Glomerular visceral epithelial cell (primary cell): ENCODE measurements around the gene PPP2R5E.
"Not testable (repeated sequence)": the region's sequence is repeated elsewhere in the genome, so short reads cannot be mapped to it uniquely, and the experiment has no call there.

Source experiments
- DNase-seq: peaks from one replicate; pipeline ENCODE4 v3.0.0-alpha.2; 2016; ENCODE audit errors: extremely low spot score

The PPP2R5E gene

DNA sequence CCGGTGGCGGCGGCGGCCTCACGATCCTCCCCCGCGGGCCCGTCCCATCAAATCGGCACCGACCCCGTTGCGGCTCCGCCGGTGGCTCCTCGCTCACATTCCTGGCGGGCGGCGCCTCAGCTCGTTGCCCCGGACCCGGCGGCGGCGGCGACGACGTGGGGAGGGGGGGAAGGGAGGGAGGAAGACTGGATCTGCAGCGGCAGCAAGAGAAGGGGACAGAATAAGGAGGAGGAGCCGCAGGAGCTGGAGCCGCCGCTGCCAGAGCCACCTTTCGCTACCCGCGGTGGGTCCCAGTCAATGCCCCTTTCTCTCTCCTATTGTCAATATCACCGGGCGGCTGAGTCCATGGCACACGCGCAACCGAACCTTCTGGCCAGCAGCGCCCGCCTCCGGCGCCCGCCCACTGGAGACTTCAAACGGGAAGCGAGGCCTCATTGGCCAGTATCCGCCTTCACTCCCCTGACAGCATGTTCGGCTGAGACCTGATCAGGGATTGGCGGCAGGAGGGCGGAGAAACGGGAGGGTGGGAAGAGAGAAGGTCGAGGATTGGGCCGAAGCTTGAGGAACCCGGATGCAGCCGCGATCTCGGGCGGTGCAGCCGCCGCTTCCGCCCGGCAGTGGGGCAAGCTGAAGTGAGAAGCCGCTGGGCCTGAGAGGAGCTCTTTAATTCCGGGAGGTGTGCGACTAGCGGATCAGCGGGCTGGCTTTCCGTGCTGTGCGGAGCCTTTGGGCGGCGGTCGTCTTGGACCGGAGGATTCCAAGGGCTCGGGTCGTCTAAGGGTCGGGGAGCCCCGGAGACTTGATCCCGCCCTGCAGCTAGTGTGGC lies at the start of gene PPP2R5E:
PPP2R5E (minus strand) TSS at position 378 of the 826 bp plus-strand sequence. CDS start 3,692 bp downstream, outside the sequence.
- DNase-seq: peak; percentile 99

DNA sequence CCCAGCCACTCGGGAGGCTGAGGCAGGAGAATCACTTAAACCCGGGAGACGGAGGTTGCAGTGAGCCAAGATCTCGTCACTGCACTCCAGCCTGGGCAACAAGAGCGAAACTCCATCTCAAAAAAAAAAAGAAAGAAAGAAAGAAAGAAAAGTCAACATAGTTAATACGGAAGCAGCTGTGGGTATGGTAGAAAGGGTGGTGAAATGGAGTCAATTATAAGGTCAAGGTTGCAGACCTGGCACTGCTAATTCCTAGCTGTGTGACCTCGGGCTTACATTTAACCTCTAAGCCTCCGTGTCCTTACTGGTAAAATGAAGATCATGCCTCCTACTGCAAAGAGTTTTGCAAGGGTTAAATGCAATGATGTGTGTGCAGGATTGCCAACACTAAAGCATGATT lies 39.9 kb upstream of the PPP2R5E start:
- DNase-seq: not testable (repeated sequence)

DNA sequence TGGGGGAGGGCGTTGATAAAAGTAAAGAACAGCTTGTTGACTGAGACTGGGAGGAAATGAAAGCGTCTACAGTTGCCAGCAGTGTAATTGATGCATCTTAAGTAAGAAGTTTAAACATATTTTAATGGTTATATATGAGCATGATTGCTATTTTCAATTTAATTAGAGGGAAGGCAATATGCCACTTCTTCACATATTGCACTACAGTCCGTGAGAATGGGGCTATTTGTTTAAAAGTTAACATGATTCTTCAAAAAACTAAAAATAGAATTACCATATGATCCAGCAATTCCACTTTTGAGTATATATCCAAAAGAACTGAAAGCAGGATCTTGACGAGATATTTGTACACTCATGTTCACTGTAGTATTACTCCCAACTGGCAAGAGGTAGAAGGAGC lies 38.3 kb upstream of the PPP2R5E start:
- no peak for DNase-seq

DNA sequence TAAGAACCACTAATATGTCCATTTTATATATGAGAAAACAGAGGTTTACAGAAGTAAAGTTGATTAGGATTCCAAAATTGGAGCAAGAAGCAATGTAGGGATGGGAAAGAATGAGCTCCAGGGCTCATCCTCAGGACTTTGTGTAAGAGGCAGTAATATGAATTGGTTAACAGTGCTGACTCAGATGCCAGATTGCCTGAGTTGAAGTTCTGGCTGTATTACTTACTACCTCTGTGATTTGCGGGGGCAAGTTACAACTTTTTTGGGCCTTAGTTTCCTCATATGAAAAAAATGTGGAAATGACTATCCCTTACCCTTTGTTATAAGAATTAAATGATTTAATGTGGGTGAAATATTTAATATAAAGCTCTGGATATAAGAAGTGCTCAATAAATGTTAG lies 35.1 kb upstream of the PPP2R5E start:
- DNase-seq: no peak

DNA sequence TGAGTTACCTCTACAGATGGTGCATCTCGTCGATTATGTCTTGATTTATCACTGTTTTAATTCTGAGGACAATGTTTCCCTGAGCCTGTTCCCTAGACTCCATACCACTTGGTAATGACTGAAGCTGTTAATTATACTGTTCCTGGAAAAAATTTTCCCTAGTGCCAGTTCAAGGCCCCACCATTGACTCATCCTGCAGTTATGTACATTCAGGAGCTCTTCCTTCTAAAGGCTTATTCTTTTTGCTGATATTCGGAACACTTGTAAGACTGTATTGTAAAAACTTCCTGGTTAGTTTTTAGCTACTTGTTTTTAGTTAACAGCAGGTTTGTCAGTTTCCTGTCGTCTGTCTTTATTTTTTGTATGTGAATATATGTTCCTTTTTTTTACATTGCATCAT lies 30.4 kb upstream of the PPP2R5E start:
- peak; percentile 23 for DNase-seq

DNA sequence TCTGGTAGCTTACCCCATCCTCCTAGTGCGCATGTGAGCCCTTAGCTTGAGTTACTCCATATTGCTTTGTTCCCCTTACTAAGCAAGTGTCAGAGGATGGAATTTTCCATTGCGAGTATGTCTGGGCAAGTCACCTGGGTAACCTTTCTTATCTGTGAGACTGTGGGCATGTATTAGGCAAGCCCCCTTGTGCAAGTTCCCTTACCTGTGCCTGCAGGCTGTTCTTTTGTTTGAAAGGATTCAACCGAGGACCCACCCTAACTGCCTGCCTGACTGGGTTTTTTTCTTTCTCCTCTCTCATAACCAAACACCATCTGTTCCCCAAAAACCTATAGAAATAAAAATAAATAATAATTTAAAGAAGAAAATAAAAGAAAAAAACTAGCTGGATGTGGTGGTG lies 22.3 kb upstream of the PPP2R5E start:
- DNase-seq: no peak

DNA sequence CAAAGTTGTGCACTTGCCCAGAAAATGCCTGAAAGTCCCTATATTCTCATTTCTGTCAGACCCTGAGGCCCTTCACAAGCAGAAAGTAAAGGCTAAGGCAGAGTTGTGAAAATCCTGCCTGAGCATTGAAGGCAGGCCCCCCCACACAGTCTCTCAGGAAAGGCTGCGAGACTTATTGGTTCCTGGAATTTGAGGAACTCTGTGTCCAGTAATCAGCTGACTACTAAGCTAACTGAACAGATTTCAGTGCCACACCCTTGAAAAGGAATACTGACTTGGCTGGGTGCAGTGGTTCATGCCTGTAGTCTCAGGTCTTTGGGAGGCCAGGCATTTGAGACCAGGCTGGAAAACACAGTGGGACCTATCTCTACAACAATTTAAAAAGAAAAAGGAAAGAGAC lies 21.1 kb upstream of the PPP2R5E start:
- no peak for DNase-seq

DNA sequence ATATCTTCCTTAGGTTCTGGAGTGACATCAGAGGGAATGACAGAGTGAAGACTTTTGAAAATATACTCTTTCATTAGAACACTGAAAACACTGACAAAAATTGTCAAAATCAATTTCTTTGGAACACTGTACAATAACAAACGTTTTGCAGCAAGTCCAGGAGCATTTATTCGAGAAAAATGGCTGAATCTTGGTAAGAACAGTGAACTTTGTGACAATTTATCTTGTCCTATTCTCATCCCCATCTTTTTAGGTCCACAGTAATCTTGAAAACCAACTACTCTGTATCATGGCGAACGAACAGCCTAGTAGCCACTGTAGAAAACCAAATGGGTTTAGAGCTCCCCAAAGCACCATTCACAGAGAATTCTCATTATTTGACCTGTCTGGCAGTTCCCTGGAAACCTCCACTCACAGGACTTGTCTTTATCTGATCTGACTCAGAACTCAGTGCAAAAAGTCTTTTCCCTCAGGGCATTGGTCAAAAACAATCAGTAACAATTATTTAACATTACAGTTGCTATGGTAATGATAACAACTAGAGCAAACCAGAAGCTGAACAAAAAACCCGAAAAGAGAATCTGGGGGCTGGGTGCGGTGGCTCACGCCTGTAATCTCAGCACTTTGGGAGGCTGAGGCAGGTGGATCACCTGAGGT lies 20.3 kb upstream of the PPP2R5E start:
- no peak for DNase-seq

DNA sequence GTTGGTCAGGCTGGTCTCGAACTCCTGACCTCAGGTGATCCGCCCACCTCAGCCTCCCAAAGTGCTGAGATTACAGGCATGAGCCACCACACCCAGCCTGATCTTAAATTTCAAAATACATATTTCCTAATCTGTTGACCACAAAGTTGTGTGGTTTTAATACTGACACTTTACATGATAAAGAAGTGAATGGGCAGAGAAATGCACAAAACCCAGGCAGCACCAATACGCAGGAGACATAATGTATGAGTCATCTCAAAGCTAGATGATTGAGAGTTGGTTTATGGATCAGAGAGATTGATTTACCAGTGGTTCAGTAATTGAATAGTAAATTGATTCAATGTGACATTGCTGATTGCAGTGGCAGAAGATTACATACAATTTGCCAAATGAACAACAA lies 19.2 kb upstream of the PPP2R5E start:
- no peak for DNase-seq

DNA sequence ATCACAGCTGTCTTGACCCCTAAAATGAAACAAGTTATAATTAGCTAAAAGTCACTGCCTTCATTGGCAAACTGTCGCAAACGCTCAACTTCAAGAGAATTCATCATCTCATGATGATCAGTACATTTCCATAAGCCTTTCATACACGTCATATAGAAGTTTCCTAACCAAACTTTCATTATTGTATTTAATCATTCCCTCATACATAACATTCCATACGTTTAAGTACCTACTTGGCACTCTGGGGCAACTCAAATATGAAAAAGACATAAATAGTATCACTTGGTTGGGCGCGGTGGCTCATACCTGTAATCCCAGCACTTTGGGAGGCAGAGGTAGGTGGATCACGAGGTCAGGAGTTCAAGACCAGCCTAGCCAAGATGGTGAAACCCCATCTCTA lies 12.4 kb upstream of the PPP2R5E start:
- no peak for DNase-seq

DNA sequence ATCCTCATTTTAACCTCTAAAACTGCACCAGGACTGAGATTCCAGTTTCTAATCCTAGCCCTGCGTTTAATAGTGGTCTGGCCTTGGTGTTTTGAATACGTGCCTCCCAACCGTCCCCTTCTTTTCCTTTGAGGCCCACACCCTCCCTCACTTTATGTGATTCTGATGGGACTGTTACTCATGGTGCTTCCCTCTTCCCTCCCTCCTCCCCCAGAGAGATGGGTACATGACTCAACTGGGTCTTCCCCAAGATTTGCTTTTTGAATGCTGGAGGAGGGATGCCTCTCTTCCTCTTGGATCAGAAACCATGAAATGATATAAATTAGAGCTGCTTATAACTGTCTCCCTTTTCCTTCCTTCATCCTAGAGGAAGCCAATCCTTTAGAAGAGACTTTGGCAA lies 8.2 kb upstream of the PPP2R5E start:
- DNase-seq: peak; percentile 38

DNA sequence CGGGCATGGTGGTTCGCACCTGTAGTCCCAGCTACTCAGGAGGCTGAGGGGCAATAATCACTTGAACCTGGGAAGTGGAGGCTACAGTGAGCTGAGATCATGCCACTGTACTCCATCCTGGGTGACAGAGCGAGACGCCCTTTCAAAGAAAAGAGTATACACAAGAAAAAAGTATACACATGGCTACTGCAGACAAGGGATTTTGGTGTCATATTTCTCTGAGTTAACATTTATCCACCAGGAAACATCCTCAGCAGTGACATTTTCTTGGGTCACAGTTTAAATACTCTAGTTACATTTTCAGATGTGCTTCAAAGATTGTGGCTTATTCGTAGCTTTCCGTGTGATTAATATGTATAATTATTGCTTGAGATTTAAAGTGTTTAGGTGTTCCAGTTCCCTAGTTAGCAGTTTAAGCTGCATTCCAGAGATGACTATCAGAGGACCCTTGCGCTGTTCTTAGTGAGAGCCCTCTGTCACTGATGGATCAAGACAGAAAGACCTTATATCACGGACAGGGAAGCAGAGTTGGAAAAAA lies 4.7 kb upstream of the PPP2R5E start:
- DNase-seq: no peak

DNA sequence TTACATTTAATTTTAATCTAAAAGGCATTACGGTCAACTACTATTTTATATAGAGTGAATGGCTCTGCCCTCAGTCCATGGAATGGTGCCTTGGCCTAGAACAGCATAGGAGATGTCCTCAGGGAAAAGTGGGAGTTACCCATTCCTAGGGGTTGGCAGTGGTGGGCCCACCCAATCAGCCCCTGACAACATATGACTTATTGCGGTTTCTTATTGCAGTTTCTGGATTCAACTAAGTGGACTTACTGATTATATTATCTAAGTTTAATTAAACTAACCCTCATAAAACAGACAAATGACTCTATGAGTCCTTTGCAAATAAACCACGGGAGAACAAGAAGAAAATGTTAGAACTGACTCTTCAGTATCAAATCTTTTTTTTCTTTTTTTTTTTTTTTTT lies 2.3 kb upstream of the PPP2R5E start:
- no peak for DNase-seq

DNA sequence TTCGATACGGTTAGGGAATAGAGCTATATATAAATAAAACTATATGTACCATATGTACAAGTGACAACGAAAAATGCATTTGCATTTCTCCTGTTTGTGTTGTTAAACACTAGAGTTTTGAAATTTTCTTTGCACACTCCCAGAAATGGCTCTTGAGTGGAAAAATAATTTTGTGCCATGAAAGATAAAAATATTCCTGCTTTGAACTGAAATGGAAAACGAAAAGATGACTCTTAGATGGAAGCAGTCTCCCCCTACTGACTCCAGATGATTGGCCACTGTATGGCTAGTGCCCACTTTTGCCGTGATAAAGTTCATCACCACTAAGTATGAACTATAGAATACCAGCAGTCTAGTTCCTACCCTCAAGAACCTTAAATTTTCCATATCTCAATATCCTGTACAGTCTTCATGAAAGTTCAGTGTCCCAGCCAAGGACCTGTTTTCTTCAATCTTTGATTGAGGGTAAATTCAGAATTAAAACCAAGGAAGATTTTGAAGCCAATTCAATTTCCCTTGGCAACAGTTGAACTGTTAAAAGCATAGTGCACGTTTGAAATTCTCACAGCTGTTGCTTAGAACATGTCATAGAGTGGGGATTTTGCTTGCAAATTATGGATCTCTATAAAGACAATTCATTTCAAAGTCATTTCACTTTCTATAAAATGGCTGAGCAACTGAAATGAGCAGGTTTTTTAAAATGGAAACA lies 1.6 kb upstream of the PPP2R5E start:
- DNase-seq: no peak

DNA sequence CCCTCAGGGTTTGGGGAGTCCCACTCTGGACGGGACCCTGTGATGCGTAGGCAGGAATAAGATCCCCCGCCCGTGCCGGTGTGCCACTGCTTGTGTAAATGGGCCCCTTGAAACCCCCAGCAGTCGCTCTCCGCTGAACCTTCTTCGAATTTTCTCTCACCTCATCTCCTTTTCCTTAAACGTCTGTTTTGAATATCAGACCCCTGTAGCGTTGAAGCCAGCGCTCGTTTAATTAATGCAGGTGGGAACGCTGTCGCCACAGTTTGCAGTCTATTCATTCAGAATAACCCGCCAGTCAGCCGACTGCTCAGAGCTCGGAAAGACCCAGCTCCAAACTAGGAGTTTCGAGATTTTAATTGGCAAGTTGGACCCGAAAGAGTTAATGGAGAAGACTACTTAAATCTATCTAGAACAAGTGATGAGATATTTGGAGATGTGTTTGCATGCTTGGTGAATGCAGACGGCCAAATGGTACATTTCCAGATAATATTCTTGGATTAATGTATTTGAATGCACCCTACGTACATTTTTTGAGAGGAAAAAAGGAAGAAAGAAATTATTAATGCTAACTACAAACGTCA lies 739 bp upstream of the PPP2R5E start:
- DNase-seq: peak; percentile 11

DNA sequence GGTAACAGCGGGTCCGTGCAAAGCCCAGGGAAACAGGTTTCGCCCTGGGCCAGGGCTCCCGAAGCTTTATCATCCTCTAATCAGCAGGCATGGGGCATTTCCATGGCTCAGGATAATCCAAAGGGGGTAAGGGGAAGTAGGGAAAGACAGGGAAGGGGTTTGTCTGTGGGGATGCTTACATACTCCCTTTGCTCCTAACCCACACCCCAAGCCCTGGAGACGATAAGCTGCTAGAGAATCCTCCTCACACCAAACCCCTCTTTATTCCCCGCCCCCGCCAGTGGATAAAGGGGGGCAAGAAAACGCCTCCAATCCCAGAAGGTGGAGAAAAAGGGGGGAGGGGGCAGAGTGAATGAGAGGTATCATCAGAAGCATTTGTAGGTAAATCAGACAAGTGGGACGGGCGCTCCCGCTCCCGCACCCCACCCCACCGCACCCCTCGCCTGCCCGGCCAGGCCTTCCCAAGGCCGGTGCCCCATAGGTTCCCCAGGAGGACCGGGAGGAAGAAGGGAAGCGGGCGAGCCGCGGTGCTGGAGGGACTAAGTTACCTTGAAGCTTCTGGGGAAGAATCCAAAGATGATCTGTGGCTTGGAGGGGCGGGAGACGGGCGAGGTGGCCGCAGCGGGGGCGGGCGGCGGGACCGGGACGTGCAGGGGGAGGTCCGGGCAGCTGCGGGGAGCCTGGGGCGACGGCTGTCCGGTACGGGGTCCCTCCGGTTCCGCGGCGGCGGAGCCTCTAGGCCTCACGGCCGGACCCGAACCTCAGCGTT lies 762 bp downstream of the PPP2R5E start:
- peak; percentile 40 for DNase-seq

DNA sequence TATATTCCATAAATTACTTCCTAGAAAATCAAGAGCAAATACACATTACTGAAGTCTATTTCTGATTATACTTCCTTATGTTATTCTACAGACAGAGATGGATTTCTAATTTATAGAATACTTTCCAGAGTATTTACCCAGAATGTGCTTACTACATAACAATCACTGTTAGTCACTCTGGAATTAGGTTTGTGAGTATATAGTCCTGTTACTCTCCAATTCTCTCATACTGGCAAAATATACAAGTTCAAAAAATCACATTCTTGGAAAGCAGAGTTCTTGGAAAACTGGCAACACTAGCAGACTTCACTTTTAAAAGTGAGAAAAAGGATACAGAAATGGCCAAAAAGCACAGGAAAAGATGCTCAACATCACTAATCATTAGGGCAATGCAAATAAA lies 7.3 kb downstream of the PPP2R5E start:
- no peak for DNase-seq

DNA sequence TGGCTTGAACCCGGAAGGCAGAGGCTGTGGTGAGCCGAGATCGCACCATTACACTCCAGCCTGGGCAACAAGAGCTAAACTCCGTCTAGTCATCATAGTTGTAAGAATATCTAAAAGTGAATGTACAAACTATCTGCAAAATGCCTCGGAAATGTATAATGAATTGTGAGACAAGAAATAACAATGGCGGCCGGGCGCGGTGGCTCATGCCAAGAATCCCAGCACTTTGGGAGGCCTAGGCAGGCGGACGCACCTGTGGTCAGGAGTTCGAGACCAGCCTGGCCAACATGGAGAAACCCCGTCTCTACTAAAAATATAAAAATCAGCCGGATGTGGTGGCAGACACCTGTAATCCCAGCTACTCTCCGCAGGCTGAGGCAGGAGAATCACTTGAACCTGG lies 9.7 kb downstream of the PPP2R5E start:
- DNase-seq: no peak

DNA sequence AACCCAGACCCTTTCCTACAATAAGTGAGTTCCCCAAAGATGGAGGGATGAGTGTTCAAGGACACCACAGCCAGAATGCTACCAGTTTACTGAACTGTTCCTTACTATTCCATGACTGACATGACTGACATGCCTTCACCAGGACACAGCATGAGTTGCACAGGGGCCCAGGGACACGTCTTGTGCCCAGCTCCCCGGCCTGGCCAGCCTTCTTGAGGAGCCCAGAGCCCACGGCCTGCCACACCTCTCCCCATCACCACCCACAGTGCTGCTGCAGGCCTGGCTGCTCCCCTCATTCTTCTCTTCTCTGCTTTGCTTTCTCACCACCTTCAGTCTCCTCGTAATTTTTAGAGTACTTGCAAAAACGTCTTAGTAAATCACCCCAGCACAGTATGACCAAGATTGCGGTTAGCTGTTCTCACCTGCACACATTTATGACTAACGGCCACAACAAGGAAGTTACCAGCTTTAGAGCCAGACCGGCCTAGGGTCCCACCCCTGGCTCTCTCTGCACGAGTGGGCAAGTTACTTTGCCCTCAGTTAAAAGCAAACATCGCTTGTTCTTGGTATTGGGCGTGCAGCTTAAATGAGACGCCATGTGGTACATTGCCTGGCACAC lies 18.5 kb downstream of the PPP2R5E start:
- peak; percentile 89 for DNase-seq

DNA sequence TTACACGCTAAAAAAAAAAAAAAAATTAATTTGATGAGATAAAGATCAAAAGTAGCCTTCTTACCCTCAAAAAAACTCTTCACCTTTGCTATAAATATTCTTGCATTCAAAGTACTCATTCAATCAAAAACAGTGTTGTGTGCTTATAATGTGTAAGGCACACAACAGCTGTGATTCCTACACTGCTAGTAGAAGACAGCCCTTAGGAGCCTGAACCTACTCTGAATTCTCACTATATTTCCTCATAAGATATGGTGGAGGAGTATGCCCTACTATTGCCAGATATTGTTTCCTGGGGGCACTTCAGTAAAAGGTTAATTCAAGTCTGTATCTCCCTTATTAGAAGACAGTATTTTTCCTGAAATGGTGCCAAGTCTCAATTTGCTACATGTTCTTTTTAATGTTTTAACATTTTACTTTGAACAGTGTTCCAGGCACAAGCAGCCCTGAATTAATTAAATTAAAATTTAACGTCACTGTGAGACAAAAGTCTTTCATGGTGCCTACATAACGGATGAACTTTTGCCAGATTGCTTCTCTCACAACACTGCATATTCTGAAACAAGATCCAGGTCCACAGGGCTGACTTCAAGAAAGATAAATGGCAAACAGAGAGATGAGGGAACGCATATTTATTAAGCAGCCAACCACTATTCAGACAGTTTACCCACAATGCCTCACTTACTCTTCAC lies 19.3 kb downstream of the PPP2R5E start:
- DNase-seq: no peak
